Eye (tissue), 1 donor: Measurements from ENCODE around the gene TBX19.

Experiments
- DNase-seq: peaks from one replicate; pipeline ENCODE4 v3.0.0-alpha.2; 2015

TBX19 gene

GRCh38 chr1:168280296-168280927 is at the start of gene TBX19:
Gene TBX19 (plus strand): TSS chr1:168280877. CDS start chr1:168281091, 214 bp downstream.
- no peak for DNase-seq

GRCh38 chr1:168234846-168235547 is 45.7 kb upstream of the TBX19 start:
- peak; percentile 23 for DNase-seq

GRCh38 chr1:168235548-168235885 is 45.2 kb upstream of the TBX19 start:
- no peak for DNase-seq

- no peak for DNase-seq
Measured at GRCh38 chr1:168235937-168236336, 44.7 kb upstream of the TBX19 start.

- no peak for DNase-seq
Measured at GRCh38 chr1:168236836-168237611, 43.7 kb upstream of the TBX19 start.

GRCh38 chr1:168243198-168243597 is 37.5 kb upstream of the TBX19 start:
- DNase-seq = peak; percentile 27

GRCh38 chr1:168243636-168244212 is 37.0 kb upstream of the TBX19 start:
- no peak for DNase-seq

- no peak for DNase-seq
Measured at GRCh38 chr1:168245042-168245441, 35.6 kb upstream of the TBX19 start.

GRCh38 chr1:168246506-168246905 is 34.2 kb upstream of the TBX19 start:
- DNase-seq = no peak

- DNase-seq = no peak
Measured at GRCh38 chr1:168252204-168252733, 28.4 kb upstream of the TBX19 start.

GRCh38 chr1:168256164-168256563 is 24.5 kb upstream of the TBX19 start:
- no peak for DNase-seq

- DNase-seq = no peak
Measured at GRCh38 chr1:168257397-168257796, 23.3 kb upstream of the TBX19 start.

- no peak for DNase-seq
Measured at GRCh38 chr1:168259567-168259966, 21.1 kb upstream of the TBX19 start.

GRCh38 chr1:168260393-168260792 is 20.3 kb upstream of the TBX19 start:
- DNase-seq = no peak

- DNase-seq = peak; percentile 30
Measured at GRCh38 chr1:168261390-168261789, 19.3 kb upstream of the TBX19 start.

GRCh38 chr1:168263130-168263529 is 17.5 kb upstream of the TBX19 start:
- DNase-seq = no peak

- no peak for DNase-seq
Measured at GRCh38 chr1:168264296-168264695, 16.4 kb upstream of the TBX19 start.

- no peak for DNase-seq
Measured at GRCh38 chr1:168265596-168265995, 15.1 kb upstream of the TBX19 start.

- DNase-seq = no peak
Measured at GRCh38 chr1:168266644-168267186, 14.0 kb upstream of the TBX19 start.

- DNase-seq = no peak
Measured at GRCh38 chr1:168271636-168272035, 9.0 kb upstream of the TBX19 start.

- DNase-seq = no peak
Measured at GRCh38 chr1:168273575-168273974, 7.1 kb upstream of the TBX19 start.

GRCh38 chr1:168279253-168279652 is 1.4 kb upstream of the TBX19 start:
- DNase-seq = no peak
